Lower leg skin (tissue), 4 donors: ENCODE measurements around the gene RPS19. TPM values are rescaled to one million over a fixed set of nuclear protein-coding genes. Genes with fewer than 3 reads are reported as not detected.

Experiments used
- DNase-seq, 2 donors: peaks; one replicate each; pipeline ENCODE4 v3.0.0-alpha.2; 2019; ENCODE audit warnings: low spot score in 2 of 2
- H3K4me3 ChIP-seq: fragments of 200-600 bp; sonication (generic); 2 replicates; pipeline ENCODE4 v1.5.1; 2017; ENCODE audit warnings: mild to moderate bottlenecking, low read depth; ENCODE audit not compliant: poor library complexity, severe bottlenecking
- CTCF ChIP-seq, 3 donors: fragments of 450-650 bp; IDR thresholded peaks; one replicate each; pipeline ENCODE4 v1.5.1; 2016; ENCODE audit warnings: antibody characterized with exemption in 3 of 3, mild to moderate bottlenecking in 3 of 3, moderate library complexity in 2 of 3
- POLR2A ChIP-seq, 2 donors: fragments of 450-650 bp; IDR thresholded peaks; one replicate each; pipeline ENCODE4 v1.6.1; 2016 to 2017; ENCODE audit warnings: antibody characterized with exemption in 2 of 2, mild to moderate bottlenecking in 1 of 2, moderate library complexity in 1 of 2
- WGBS, 2 donors: methylation state at CpG; one replicate each; pipeline ENCODE4 v1.1.5; 2018; 5-methylcytosine and 5-hydroxymethylcytosine counted together
- intact Hi-C: fragments of 100-400 bp; cut with DNase I; formaldehyde crosslinking; loops from one replicate; pipeline ENCODE4 v1.15.0; 2023; ENCODE audit warnings: low total_unique reads
- total RNA-seq, 4 donors: library from RNA; depleted of rRNA; stranded (reverse); fragments of >200 nt; gene quantifications; one replicate each; pipeline ENCODE4 v1.1.0, GENCODE V29; 2016

RPS19 gene
- total RNA-seq, 4 donors from 2014 or later: 1,327 to 3,048 (median 2,121) TPM

GRCh38 chr19:41906916-41907680, 47.0 kb downstream of the RPS19 start:
- TF ChIP-seq POLR2A (IDR thresholded peaks at IDR 0.05) (no peak), CTCF (IDR thresholded peaks at IDR 0.05) (no peak)
- H3K4me3 ChIP-seq: no peak overlapping the region
- DNase-seq: no peak
- intact Hi-C loops: no loop called here
- 71 to 72% methylated on average over 21 of the region's 21 CpGs for WGBS, 2 donors

GRCh38 chr19:41907994-41908615, 48.0 kb downstream of the RPS19 start:
- intact Hi-C loops: no loop called here
- no peak for DNase-seq
- 72 to 83% methylated on average over 14 to 24 of the region's 25 CpGs for WGBS, 2 donors
- H3K4me3 ChIP-seq: no peak overlapping the region
- no peak for TF ChIP-seq CTCF (IDR thresholded peaks at IDR 0.05)
- TF ChIP-seq POLR2A (IDR thresholded peaks at IDR 0.05): no peak

- intact Hi-C loops: no loop called here
- WGBS, 2 donors: 77 to 82% methylated on average over 11 of the region's 11 CpGs
- TF ChIP-seq CTCF (IDR thresholded peaks at IDR 0.05): no peak
- TF ChIP-seq POLR2A (IDR thresholded peaks at IDR 0.05): no peak
Observed at GRCh38 chr19:41908724-41909464, 48.8 kb downstream of the RPS19 start.

GRCh38 chr19:41909706-41910105, 49.7 kb downstream of the RPS19 start:
- TF ChIP-seq CTCF (IDR thresholded peaks at IDR 0.05) (no peak), POLR2A (IDR thresholded peaks at IDR 0.05) (no peak)
- H3K4me3 ChIP-seq: no peak overlapping the region
- WGBS, 2 donors: 36 to 54% methylated on average over 12 to 13 of the region's 13 CpGs
- DNase-seq: no peak
- intact Hi-C loops: no loop called here

More at GRCh38 chr19:41908724-41909464, 48.8 kb downstream of the RPS19 start:
- H3K4me3 ChIP-seq: no peak overlapping the region
- no peak for DNase-seq

GRCh38 chr19:41910240-41910991, 50.4 kb downstream of the RPS19 start:
- WGBS, 2 donors: 43 to 58% methylated on average over 12 of the region's 12 CpGs
- TF ChIP-seq POLR2A (IDR thresholded peaks at IDR 0.05) (no peak), CTCF (IDR thresholded peaks at IDR 0.05) (no peak)
- H3K4me3 ChIP-seq: no peak overlapping the region
- DNase-seq: no peak
- intact Hi-C loops: no loop called here
